GM12878 (cell line): ENCODE results near the gene PCDHGA1. TPM values are rescaled to one million over a fixed set of nuclear protein-coding genes. Genes with fewer than 3 reads are reported as not detected.
"Not testable (repeated sequence)": the region's sequence is repeated elsewhere in the genome, so short reads cannot be mapped to it uniquely, and the experiment has no call there.

Experiments used
- ATAC-seq: fragments of 200-7000 bp; cut with Tn5 transposase; 3 replicates; pipeline ENCODE4 v1.9.1; 2020; ENCODE audit warnings: mild to moderate bottlenecking, moderate library complexity
- BruUV-seq: library from RNA; stranded (reverse); fragments of 400-500 nt; replicated peaks from 2 replicates; lab custom pipeline; 2021; lab: Mats Ljungman, UMichigan
- CTCF ChIA-PET: fragments of 300-600 bp; sonication (Branson Sonifier 250); formaldehyde crosslinking; extraction: SDS; loops from one replicate; lab custom pipeline; 2021; ENCODE audit warnings: inconsistent platforms; lab: Yijun Ruan, JAX
- POLR2A ChIA-PET: fragments of 350-600 bp; formaldehyde crosslinking; extraction: SDS; loops from one replicate; lab custom pipeline; 2021; ENCODE audit warnings: inconsistent platforms; lab: Charles Lee
- RAD21 ChIA-PET: fragments of 300-600 bp; sonication (Branson Sonifier 250); formaldehyde crosslinking; loops from one replicate; lab custom pipeline; 2023; ENCODE audit warnings: antibody characterized with exemption; ENCODE audit not compliant: unreplicated experiment; lab: Charles Lee
- SMC1A ChIA-PET: fragments of 300-600 bp; sonication (Branson Sonifier 250); formaldehyde crosslinking; loops from one replicate; lab custom pipeline; 2023; ENCODE audit not compliant: unreplicated experiment, uncharacterized antibody; lab: Charles Lee
- DNase-seq: peaks from one replicate; pipeline ENCODE4 v3.0.0-alpha.2; 2011; ENCODE audit warnings: low read depth, low spot score
- FAIRE-seq: peaks from 3 replicates; lab custom pipeline; 2011; peaks lifted over from hg19 to GRCh38; lab: Jason Lieb, UNC
- H2AFZ ChIP-seq: 2 replicates; pipeline ENCODE4 v1.6.0; 2011; ENCODE audit warnings: low read depth, low read length, control low read depth; ENCODE audit not compliant: control insufficient read depth
- H3K27ac ChIP-seq: 2 replicates; pipeline ENCODE4 v1.5.1; 2011; ENCODE audit warnings: control low read depth; ENCODE audit not compliant: control insufficient read depth, insufficient read depth
- H3K27me3 ChIP-seq, 2 experiments: replicated peaks in 1 of 2; 2 replicates each; pipeline versions ENCODE4 v1.6.0 to v1.6.1; 2011; ENCODE audit warnings: low read length in 1 of 2; ENCODE audit not compliant: control insufficient read depth in 2 of 2, insufficient read depth in 2 of 2
- H3K36me3 ChIP-seq, 2 experiments: 2 replicates each; pipeline ENCODE4 v1.5.1; 2011; ENCODE audit warnings: low read length in 1 of 2; ENCODE audit not compliant: control insufficient read depth in 2 of 2, insufficient read depth in 2 of 2
- H3K4me1 ChIP-seq: 2 replicates; pipeline ENCODE4 v1.6.1; 2011; ENCODE audit warnings: mild to moderate bottlenecking, low read length, moderate library complexity, mixed read lengths; ENCODE audit not compliant: control insufficient read depth, insufficient read depth
- H3K4me2 ChIP-seq: 2 replicates; pipeline ENCODE4 v1.6.0; 2011; ENCODE audit warnings: control low read depth; ENCODE audit not compliant: control insufficient read depth, insufficient read depth
- H3K4me3 ChIP-seq: fragments of 200-600 bp; sonication (generic); 2 replicates; pipeline ENCODE4 v1.5.1; 2016
- H3K79me2 ChIP-seq: 2 replicates; pipeline ENCODE4 v1.6.0; 2011; ENCODE audit warnings: low read length; ENCODE audit not compliant: control insufficient read depth, insufficient read depth
- H3K9ac ChIP-seq: 2 replicates; pipeline ENCODE4 v1.8.0; 2011; ENCODE audit warnings: low read length, control low read depth, mixed read lengths; ENCODE audit not compliant: control insufficient read depth, insufficient read depth
- H3K9me3 ChIP-seq: replicated peaks from 3 replicates; pipeline ENCODE4 v1.5.1; 2011; ENCODE audit warnings: mild to moderate bottlenecking, low read length; ENCODE audit not compliant: control insufficient read depth, insufficient read depth
- H4K20me1 ChIP-seq: 2 replicates; pipeline ENCODE4 v1.6.0; 2011; ENCODE audit not compliant: control insufficient read depth, insufficient read depth
- BCL3 ChIP-seq: IDR thresholded peaks from 2 replicates; pipeline ENCODE4 v1.6.1; 2011; ENCODE audit warnings: borderline replicate concordance, low read depth, mild to moderate bottlenecking, moderate library complexity, low read length; ENCODE audit not compliant: insufficient read depth, poor library complexity, severe bottlenecking
- CBFB ChIP-seq: IDR thresholded peaks from 2 replicates; pipeline ENCODE4 v1.6.1; 2016; ENCODE audit warnings: antibody characterized with exemption, low read depth
- CHD1 ChIP-seq: IDR thresholded peaks from 2 replicates; pipeline ENCODE4 v1.6.1; 2012; ENCODE audit warnings: low read depth, low read length, improper control_type of control experiment
- FOXK2 ChIP-seq: fragments of 450-650 bp; IDR thresholded peaks from 2 replicates; pipeline ENCODE4 v1.6.1; 2017; ENCODE audit warnings: mild to moderate bottlenecking, moderate library complexity
- MEF2A ChIP-seq: IDR thresholded peaks from 2 replicates; pipeline ENCODE4 v1.6.1; 2011; ENCODE audit warnings: low read depth, mild to moderate bottlenecking, low read length, moderate library complexity; ENCODE audit not compliant: insufficient read depth
- NFIC ChIP-seq: IDR thresholded peaks from 2 replicates; pipeline ENCODE4 v1.6.1; 2012; ENCODE audit warnings: low read depth, mild to moderate bottlenecking, inconsistent platforms, low read length, moderate library complexity
- STAT3 ChIP-seq: IDR thresholded peaks from 2 replicates; pipeline ENCODE4 v1.6.1; 2011; ENCODE audit warnings: low read depth, low read length, improper control_type of control experiment
- TCF12 ChIP-seq: IDR thresholded peaks from 2 replicates; pipeline ENCODE4 v1.6.1; 2011; ENCODE audit warnings: low read depth, mild to moderate bottlenecking, low read length
- WGBS: methylation state at CpG from one replicate; pipeline ENCODE4 v1.1.6; 2016; ENCODE audit warnings: low lambda C conversion rate; ENCODE audit not compliant: insufficient replicate concordance, insufficient coverage; ENCODE audit errors: missing lambda C conversion rate; 5-methylcytosine and 5-hydroxymethylcytosine counted together
- in situ Hi-C: fragments of 300-500 bp; cut with MboI; formaldehyde crosslinking; loops from 9 replicates; pipeline ENCODE4 v1.14.3; 2018; ENCODE audit warnings: mixed read lengths
- intact Hi-C: fragments of 100-400 bp; cut with micrococcal nuclease; formaldehyde crosslinking; loops from one replicate; pipeline ENCODE4 v1.14.2; 2022; ENCODE audit not compliant: unreplicated experiment
- polyA plus RNA-seq, 11 experiments: library from polyadenylated mRNA; depleted of rRNA in 4 of 11; unstranded in 6 of 11; stranded (reverse) in 5 of 11; fragments of >200 nt; fragmentation: Nextera tagmentation in 4 of 11; fragmentation: Illumina TruSeq in 1 of 11; extraction: Ambion mirVana in 4 of 11; extraction: Trizol in 1 of 11; gene quantifications; 1 replicate in 1 of 11; 2 replicates in 10 of 11; pipeline versions ENCODE4 v1.2.1 to v1.2.3, GENCODE V29; 2011 to 2016; ENCODE audit warnings: inconsistent platforms in 2 of 11, missing spikeins in 2 of 11, low read depth in 1 of 11
- total RNA-seq, 4 experiments: library from RNA; depleted of rRNA in 3 of 4; stranded (reverse); fragments of >200 nt in 3 of 4; fragmentation: Illumina TruSeq in 1 of 4; extraction: Trizol in 1 of 4; gene quantifications; 2 replicates each; pipeline versions ENCODE4 v1.2.1 to v1.2.3, GENCODE V29; 2013 to 2021
- TF ChIP-seq, protein P1 (sequence below), 3 experiments: IDR thresholded peaks in 2 of 3; conservative IDR thresholded peaks in 1 of 3; 2 replicates each; pipeline ENCODE4 v1.5.1; 2011; ENCODE audit warnings: low read depth in 3 of 3, low read length in 3 of 3, mild to moderate bottlenecking in 3 of 3, control low read depth in 2 of 3, moderate library complexity in 2 of 3, inconsistent platforms in 1 of 3, mixed read lengths in 1 of 3; ENCODE audit not compliant: control insufficient read depth in 2 of 3, insufficient read depth in 1 of 3; ENCODE audit errors: extremely low read depth in 1 of 3

The PCDHGA1 gene
- total and polyA plus RNA-seq, 10 of the 15 experiments (the other 5 are each of a cell fraction or from before 2014, with no cell fraction given), result 0.02 to 0.51 (median 0.19) TPM; not detected in 3

GRCh38 chr5:141387557-141388311 lies 57.4 kb downstream of the PCDHGA1 start, which contains the start of gene PCDHGB4:
Gene PCDHGB4, plus strand, starts transcription at chr5:141387698. Its CDS starts 187 bp downstream, at chr5:141387885.
- TF ChIP-seq, protein P1, sequence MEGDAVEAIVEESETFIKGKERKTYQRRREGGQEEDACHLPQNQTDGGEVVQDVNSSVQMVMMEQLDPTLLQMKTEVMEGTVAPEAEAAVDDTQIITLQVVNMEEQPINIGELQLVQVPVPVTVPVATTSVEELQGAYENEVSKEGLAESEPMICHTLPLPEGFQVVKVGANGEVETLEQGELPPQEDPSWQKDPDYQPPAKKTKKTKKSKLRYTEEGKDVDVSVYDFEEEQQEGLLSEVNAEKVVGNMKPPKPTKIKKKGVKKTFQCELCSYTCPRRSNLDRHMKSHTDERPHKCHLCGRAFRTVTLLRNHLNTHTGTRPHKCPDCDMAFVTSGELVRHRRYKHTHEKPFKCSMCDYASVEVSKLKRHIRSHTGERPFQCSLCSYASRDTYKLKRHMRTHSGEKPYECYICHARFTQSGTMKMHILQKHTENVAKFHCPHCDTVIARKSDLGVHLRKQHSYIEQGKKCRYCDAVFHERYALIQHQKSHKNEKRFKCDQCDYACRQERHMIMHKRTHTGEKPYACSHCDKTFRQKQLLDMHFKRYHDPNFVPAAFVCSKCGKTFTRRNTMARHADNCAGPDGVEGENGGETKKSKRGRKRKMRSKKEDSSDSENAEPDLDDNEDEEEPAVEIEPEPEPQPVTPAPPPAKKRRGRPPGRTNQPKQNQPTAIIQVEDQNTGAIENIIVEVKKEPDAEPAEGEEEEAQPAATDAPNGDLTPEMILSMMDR (IDR thresholded peaks at IDR 0.05 in 2 of 3, conservative IDR thresholded peaks at IDR 0.05 in 1 of 3; ENCODE audit: control insufficient read depth in 2 of 3, extremely low read depth in 1 of 3, insufficient read depth in 1 of 3, low read depth in 3 of 3, low read length in 3 of 3), result peak; percentile 35 to 40 (median 39); a peak in 5 of 6 replicates
- TF ChIP-seq, all 136 proteins: peak for 1; not testable (repeated sequence) for 135
- H3K9me3 ChIP-seq, H3K4me3 ChIP-seq, BruUV-seq, H3K27me3 ChIP-seq, in situ Hi-C loops, intact Hi-C loops, H3K79me2 ChIP-seq, POLR2A ChIA-PET, H2AFZ ChIP-seq, H3K27ac ChIP-seq, H3K4me2 ChIP-seq, RAD21 ChIA-PET, H3K36me3 ChIP-seq, DNase-seq, H3K4me1 ChIP-seq, H4K20me1 ChIP-seq, H3K9ac ChIP-seq: not testable (repeated sequence)
- SMC1A ChIA-PET, result interaction anchor here (1.4 kb wide), 1 partner anchor 176 kb away, joined by 6 read pairs; no protein-coding TSS in a partner anchor
- ATAC-seq (peak; percentile 77), FAIRE-seq (peak; percentile 23)
- WGBS, result 2% methylated on average over 18 of the region's 40 CpGs
- CTCF ChIA-PET, result interaction anchor here (1.2 to 1.7 kb wide), 3 partner anchors 13 to 176 kb away, joined by 3 to 6 read pairs (median 4); partner anchors contain the start of gene PCDHGA10

DNA sequence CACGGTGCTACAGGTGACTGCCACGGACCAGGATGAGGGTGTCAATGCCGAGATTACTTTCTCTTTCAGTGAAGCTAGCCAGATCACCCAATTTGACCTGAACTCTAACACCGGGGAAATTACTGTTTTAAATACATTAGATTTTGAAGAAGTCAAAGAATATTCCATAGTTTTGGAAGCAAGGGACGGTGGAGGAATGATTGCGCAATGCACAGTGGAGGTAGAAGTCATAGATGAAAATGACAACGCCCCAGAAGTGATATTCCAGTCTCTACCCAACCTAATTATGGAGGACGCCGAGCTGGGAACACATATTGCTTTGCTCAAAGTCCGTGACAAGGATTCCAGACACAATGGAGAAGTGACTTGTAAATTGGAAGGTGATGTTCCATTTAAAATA lies 58.3 kb downstream of the PCDHGA1 start:
- in situ Hi-C loops, result no loop called here
- CTCF ChIA-PET, result no interaction called here
- no peak for TF ChIP-seq CHD1
- TF ChIP-seq STAT3, result no peak
- TF ChIP-seq FOXK2, result no peak
- no peak for TF ChIP-seq BCL3
- TF ChIP-seq TCF12, result no peak
- no peak for TF ChIP-seq MEF2A
- TF ChIP-seq NFIC, result no peak
- TF ChIP-seq CBFB, result no peak

More for the DNA sequence above, 58.3 kb downstream of the PCDHGA1 start:
- Histone ChIP-seq H3K36me3 (no peaks in the 10 kb centered on the region), H3K9ac (no peak overlapping the region), H3K79me2 (no peaks in the 10 kb centered on the region), H3K27me3 (no peaks in the 10 kb centered on the region), H3K27ac (no peak overlapping the region), H2AFZ (no peak overlapping the region), H3K4me2 (no peak overlapping the region), H4K20me1 (no peaks in the 10 kb centered on the region), H3K4me3 (no peak overlapping the region), H3K4me1 (no peaks in the 10 kb centered on the region), H3K9me3 (peaks cover 5% of the 10 kb centered on the region; the same call in 2 of the 3 replicates)
- FAIRE-seq (no peak), ATAC-seq (no peak), DNase-seq (no peak)
- BruUV-seq, result no TSS peak
- ChIA-PET POLR2A (no interaction called here), RAD21 (no interaction called here), SMC1A (no interaction called here)
- intact Hi-C loops, result no loop called here
- 73% methylated on average over 10 of the region's 10 CpGs for WGBS
